Globus pallidus (tissue), 1 donor: Measurements from ENCODE around the gene LINC00305.

ENCODE experiments used
- DNase-seq: peaks from one replicate; pipeline ENCODE4 v3.0.0-alpha.2; 2015; ENCODE audit warnings: low spot score

The LINC00305 gene

DNA sequence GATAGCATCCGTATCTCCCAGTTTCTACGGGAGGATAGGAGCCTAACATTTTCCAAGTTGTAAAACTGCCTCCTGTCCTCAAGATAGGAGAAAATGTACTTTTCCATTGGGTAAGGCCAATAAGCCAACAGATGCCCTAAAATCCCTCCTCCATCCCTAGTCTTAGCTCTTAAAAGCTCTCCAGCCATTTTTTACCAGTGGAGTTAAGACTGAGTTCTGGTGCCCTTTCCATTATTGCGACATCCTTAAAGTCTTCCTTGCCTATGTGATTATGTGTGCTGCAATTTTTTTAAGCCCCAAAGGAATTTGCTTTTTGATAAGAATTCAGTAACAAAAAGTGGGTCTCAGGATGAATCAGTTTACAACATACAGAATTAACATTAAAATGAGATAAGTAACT lies 33.0 kb downstream of the LINC00305 start:
- DNase-seq, result no peak

DNA sequence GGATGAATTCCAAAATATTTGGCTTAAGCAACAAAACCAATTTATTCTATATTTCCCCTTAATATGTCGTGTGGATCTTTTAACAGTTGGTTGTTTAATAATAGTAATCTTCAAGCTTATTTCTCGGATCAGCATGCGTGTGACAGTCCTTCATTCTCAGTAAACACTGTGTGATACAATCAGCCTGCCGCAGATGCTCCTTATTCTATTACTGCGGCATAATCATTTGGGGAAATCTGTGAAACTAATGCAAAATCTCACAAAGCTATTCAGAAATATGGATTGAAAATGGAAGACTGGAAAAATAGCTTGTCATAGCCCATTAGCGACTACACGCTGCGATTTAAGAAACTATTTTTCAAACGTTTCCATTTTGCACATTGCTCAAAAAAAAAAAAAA lies 36.9 kb downstream of the LINC00305 start:
- DNase-seq, result no peak

DNA sequence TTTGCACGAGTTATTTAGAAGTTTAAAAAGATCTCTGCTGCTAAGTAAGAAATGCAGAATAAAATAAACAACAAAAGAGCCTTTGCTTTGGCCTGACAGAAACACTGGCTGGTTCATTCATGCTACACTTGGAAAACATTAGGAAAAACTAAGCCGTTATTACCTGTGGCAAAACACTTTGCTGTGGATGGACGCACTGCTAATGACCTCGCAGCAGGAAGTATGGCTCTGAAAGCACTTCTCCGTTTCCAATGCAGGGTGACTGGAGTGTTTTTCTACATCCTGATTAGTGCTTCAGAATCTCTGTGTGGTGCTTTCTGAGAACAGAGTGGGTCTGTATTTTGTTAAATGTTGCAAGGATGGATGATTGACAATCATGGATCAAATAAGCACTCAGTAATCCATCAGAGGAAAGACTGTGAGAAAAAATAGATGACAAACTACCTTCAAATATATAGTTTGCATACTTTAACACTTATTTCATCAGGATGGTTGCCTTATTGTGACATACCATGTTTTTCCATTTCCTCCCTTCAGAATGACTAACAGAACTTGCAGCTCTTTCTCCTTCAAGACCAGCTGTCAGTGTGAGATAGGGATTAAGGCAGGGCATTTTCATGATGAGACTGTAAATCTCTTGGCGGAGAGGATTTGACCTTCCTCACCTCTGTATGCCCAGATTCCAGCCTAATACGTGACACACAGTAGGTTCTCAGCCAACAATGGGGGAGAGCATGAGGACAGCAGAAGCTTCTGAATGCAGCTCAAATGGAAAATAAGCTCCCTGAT lies 38.0 kb downstream of the LINC00305 start:
- no peak for DNase-seq

DNA sequence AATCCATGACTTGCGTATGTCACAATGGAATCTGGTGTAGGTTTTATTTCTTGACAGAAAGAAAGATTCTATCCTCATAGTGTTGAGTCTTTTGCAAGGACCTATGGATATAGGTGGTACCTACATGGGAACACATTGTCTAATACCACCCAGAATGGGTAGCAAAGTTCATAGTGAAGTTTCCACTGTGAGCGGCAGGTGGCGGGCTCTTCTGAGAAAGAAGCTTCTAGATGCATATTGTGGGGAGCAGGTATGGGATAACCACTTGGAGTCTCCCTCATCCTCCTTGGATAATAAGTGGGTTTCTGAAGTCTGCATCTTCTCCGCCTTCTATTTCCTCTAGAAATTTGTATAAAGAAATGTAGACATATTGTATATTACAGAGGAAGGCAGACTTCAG lies 44.9 kb downstream of the LINC00305 start:
- DNase-seq, result no peak

DNA sequence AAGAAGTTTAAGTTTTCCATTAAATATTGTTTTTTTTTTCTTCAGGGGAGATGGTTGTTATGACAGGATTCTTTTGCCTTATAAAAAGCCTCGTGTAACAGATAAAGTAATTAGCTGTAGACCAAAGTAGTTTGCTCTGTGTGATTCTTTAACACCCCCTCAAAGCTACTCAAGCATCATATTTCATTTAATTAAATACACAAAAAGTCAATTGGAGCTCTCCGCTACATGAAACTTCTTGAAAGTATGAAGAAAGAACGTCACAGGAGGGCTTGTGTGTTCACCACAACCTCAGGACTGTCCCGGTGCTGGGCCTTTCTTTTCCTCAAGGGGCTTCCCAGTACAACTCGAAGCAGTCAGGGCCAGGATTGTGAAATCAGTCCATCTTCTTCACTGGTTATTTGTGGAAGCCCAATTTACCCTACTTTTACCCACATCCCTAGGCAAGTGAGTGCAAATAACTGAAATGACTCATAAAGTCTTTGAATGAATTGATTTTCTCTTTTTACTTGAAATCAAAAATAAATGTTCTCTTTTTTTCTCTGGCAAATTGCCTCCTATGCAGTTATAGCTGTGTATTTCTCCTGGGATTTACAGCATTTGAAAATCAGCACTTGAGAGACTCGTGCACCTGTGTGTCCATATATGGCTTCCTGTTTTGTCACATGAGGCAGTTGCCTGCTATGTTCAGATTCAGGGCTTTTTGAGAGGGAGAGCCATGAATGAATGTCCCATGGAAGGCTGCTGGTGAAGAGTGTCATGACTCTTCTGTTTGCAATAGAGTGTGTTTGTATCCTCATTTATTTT lies 48.6 kb downstream of the LINC00305 start:
- no peak for DNase-seq

DNA sequence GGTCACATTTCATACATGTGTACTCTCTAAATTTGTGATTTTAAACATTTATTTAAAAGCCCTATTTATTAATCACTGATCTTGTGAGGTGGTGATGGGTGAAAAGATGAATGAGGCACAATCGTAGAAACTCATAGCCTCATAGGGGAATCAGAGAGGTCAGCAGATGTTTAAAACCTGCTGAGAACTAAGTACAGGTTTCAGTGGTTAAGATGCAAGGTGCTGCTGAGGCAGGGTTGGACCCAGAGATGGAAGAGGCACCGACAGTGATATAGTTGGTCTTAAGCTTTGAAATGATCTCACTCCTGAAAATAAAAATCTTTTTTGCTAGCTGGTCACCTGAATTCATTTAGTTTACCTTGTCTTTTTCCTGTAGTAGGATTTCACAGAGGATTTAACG lies 49.6 kb downstream of the LINC00305 start:
- no peak for DNase-seq

DNA sequence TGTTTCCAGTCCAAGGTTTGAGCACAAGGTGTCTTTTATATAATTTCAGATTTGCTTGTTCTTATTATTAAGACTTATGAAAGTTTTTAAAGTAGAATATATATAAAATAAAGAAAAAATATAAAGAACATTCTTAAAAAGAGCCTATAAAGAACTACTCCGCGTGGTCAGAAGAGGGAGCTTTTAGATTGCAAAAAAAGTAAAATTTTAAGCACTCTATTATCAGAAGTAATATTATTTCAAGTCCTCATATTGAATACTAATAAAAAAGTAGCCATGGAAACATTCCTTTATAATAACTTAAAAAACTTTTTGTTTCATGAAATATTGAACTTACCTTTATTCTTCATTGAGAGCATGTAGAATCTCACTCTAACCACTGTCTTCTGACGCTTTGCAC lies 51.4 kb downstream of the LINC00305 start:
- no peak for DNase-seq

DNA sequence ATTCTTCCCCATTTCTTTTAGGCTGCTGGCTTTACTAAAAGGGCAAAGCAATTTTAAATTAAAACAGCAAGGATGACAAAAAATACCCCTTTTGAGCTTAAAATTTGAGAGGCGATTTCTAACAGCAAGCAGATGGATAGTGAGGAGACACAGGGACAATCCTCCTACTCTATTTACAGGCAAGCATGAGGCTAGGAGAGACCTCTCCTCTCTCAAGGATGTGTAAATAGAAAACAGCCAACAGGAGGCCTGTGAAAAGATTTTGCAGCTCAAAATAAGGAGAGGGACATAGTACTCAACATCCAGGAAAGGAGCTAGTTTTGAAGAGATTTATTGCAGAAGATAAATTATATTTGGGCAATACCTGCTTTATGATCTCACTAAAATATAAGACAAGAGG lies 53.8 kb downstream of the LINC00305 start:
- no peak for DNase-seq

DNA sequence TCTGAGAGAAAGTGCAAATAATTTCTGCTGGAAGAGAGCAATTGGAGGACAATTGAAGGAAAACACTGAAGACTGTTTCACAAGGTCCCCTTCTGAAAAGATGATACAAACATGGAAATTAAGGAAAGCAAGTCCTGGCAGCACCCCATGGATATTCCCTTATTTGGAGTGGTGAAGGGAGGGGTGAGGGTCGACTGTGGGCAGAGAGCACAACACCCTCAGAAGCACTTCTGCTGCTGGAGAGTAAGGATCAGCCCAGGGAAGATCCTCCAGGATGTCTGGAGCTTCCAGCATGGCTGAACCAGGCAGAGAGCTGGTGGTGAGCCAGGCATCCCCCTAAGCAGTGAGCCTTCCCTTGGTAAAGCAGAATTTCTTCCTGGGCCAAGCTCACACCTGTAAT lies 54.7 kb downstream of the LINC00305 start:
- DNase-seq, result no peak

DNA sequence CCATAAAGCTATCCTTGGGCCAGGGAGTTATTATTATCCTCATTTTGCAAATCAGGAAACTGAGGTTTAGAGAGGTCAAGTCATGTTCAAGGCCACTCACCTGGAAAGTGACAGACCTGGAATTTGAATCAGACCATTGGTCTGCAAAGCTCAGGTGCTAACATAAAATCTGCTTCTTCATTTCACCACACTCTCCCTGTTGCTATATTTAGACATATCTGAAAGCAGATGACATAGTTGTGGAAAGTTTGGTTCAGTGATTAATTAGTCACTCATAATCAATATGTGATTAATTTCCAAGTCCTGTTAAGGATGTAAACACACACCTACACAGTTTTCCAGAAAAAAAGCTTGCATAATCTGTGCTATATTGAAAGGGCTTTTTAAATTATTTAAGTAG lies 57.4 kb downstream of the LINC00305 start:
- no peak for DNase-seq

DNA sequence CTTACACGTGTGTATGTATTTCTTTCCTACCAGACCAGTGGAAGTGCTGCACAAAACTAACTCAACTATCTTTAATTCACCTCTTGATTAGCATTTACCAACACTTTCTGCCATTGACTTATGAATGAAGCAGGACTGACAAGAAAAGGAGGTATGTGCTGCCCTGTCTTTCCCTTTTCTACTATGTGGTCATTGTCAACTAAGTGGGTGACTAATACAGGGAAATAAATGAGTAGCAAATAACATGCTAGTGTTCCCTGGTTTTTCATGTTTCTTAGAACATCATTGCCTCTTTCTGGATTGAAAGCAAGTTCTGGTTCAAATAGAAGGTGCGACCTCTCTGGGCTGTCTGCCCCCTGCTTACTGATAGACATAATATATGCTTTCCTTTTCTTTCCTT lies 58.0 kb downstream of the LINC00305 start:
- no peak for DNase-seq

DNA sequence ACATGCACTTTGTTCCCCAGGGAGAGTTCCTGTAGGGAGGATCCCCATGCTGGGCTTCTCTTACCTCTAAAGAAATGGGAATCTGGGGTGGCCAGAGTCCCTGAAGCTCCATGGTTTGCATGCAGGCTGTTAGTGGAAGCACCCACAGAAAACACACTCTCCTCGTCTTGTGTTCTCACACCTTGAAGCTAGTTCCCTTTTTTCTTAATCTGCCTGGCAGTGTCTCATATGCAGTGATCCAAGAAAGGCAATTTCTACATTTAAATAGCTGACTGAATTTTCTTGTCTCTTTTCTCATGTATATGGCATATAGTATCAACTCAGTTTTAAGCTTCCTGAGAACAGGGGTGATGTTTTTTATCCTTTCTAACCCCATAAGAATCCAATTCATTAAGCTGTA lies 65.0 kb downstream of the LINC00305 start:
- DNase-seq, result no peak

DNA sequence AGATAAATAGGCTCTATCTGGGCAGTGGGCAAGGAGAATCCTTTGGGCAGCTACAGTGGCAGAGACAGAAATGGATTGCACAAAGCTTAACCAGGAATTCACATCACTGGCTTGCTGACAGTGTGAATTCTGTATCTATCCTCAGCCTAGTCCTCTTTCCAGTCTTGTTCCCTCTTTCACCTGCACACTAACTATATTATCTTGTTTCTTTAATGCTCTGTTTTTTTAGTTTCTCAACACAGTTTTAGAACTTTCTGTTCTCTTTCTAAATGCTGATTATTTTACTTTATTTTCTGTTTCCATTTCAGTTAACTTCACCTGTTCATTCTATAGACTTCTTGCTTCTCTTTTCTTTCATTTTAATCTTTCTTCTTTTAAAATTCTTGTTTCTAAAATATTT lies 66.4 kb downstream of the LINC00305 start:
- DNase-seq, result no peak

DNA sequence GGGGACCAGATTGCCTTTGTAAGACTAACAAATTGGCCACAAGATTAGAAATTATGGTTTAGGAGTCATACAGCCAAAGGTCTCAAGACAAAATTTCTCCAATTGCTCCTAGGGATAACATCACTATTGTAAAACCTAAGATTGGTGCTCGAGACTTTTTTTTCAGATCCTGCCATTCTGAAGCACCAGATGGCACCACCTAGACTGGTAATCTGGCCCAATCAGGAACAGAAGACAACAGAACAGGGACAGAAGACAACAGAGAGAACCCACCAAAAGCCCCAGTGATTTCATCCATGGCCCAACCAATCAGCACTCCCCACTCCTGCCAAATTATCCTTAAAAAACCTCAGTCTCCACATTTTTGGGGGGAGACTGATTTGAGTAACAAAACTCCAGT lies 66.8 kb downstream of the LINC00305 start:
- DNase-seq, result no peak

DNA sequence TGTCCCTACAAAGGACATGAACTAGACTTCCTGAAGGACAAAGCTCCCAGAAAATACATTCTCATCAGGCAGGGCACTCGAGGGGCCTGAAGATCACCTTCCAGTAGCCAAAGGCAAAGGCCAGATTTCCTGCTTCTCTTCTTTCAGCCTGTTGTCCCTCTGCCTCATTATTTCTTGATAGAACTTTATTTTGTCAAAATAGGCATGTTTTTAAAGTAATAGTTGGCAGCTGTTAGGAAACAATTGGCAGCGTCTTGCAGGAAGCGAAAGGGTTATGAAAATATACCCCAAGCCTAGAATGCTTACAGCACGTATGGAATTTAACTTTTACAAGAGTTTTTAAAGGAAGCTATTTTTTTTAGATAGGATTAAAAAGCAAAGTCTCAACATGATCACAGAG lies 74.9 kb downstream of the LINC00305 start:
- no peak for DNase-seq

DNA sequence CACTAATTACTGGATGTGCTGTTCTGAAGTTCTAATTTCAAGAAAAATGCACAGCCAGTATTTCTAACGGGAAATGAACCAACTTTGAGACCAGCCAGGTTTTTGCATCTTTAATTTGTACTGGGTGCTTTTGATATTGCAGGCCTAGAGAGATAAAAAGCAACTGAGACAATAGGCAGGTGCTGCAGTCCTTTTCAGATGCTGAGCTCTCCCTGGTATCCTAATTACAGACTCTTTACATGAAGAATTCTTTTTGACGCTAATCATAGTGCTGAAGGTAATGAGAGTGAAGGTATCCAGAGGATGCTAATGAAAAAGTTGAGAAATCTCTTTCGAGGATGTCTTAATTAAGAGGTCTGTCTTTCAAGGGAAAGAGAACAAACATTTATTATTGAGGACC lies 93.9 kb downstream of the LINC00305 start:
- DNase-seq, result no peak

DNA sequence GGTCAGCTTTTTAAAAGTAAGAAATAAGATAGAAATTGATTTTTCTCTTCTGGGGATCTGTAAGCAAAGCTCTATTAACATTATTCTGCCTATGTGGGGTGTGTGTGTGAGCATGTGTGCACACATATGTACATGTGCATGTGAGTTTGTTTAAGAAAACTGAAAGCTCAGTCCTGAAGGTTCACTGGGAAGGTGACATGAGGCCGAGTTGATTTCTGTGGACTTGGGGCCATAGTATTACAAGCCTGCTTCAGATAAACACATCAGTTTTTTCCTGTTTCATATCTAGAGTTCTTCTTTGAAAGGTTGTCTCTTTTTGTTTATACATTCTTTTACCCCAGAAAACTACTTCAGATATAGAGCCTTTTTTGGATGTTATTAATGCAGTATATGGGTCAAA lies 95.6 kb downstream of the LINC00305 start:
- no peak for DNase-seq

DNA sequence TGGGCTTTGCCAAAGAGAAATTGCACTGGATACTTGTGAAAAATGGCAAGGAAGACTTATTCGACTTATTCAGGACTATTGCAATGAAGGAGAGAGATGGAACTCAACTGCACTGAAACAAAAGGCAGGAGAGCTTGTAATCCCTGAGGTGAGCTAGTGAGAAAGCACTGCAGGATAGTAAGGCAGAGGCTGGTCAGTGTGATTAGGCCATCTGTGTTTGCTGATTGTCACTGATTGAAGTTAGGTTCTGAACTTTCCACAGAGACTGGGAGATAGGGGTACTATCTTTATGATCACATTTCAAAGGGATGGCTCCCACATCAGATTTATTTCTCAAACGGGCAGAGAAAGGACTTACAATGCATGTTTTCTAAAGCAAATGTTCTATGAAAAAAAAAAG lies 96.1 kb downstream of the LINC00305 start:
- DNase-seq, result no peak

DNA sequence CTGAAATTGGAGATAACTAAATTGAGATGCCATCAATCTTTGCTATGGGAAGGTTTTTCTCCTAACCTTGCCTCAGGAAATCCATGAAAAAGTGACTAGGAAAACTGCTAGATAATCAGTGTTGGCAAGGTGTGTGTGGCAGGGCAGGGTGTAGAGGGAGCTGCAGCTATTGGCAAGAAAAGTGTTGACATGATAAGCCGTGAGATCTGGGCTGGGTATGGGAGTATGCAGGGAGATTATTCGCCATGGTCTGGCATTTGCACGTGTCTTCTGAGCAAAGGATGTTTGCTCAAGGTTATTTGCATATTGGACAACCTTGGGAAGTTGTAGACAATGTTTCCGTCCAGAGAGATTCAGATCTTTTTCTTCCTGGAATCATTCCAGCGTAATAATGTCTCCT lies 104.3 kb downstream of the LINC00305 start:
- no peak for DNase-seq

DNA sequence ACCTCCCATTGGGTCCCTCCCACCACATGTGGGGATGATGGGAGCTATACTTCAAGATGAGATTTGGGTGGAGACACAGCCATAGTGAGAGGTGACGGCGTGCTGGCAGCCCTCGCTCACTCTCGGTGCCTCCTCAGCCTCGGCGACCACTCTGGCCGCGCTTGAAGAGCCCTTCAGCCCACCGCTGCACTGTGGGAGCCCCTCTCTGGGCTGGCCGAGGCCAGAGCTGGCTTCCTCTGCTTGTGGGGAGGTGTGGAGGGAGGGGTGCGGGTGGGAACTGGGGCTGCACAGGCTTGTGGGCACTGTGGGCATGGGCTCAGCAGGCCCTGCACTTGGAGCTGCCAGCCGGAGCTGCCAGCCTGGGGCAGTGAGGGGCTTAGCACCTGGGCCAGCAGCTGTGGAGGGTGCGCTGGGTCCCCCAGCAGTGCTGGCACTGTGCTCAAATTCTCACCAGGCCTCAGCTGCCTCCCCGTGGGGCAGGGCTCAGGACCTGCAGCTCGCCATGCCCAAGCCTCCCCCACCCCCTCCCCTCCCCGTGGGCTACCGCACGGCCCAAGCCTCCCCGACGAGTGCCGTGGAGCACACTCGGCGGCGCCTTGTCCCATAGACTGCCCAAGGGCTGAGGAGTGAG lies 106.0 kb downstream of the LINC00305 start:
- no peak for DNase-seq

DNA sequence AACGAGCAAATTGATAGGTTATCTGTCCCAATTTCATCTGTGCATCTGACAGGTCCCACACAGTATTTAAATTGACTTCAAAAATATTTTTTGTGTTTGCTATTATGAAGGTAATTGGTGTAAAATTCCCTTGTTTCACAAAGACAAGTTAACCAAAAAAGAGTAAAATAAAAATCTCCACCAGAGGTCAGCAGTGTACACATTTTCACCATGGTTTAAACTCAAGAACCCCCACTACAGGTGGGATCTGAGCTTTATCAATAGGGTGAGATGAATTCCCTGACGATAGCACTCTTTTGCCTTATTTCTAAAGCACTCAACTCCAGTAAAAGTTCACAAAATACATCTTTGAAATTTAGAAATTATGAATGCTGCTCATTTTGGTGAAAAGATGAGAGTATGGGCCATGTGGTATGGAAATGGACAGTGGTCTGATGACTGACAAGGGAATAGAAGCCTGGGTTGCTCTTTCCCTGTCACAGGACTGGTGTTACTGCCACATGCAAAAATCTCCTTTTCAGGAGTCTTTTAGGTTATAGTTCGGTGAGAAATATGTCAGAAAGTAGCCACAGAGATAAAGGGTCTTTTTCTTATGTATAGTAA lies 111.0 kb downstream of the LINC00305 start:
- DNase-seq, result peak; percentile 30

DNA sequence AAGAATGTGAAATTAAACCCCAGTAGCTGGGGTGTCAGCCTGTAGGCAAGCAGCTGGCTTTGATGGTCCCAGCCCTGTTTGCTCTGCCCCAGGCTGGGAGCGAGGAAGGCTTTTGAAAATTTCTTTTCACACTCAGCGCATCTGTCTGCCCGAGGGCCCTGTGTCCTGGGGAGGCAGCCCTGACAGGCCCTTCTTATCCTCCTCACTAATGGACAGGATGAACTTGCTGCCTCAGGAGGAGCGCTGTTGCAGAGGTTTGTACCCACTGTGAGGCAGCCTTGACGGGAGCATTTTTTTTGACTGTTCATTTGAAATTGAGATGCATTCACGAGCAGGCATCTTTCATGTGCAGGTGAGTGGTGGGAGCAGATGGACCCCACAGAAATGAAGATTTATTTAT lies 116.6 kb downstream of the LINC00305 start:
- DNase-seq, result no peak

DNA sequence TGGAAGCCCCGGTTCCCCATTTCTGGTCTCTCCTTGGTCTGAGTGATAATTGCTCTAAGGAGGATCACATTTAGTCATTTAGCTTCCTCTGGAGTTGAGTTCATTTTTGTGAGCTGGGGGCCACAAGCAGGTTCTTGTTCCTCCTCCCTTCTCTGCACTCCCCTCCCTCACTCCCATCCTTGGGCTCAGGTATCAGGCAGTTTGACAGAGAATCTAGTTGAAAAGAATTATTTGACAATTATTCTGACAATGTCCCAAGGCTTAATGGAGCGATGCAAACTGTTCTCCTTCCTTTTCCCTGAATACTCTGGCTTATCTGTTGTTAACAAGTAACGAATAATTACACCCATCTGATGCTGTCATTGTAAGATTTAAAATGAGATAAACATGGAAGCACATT lies 117.5 kb downstream of the LINC00305 start:
- no peak for DNase-seq
